Osteocyte (in vitro differentiated cells): ENCODE results near the gene ARHGAP9. TPM values are rescaled to one million over a fixed set of nuclear protein-coding genes. Genes with fewer than 3 reads are reported as not detected.
A peak's percentile ranks its signal among the peaks of the same experiment; 100 is the strongest.

ENCODE experiments used
- DNase-seq: peaks from one replicate; pipeline ENCODE4 v3.0.0; 2021; ENCODE audit warnings: mixed read lengths; ENCODE audit not compliant: unreplicated experiment; ENCODE audit errors: extremely low spot score
- H3K27ac Mint-ChIP-seq: one replicate; pipeline ENCODE4 v1.8.0; 2021; ENCODE audit warnings: mild to moderate bottlenecking, mixed read lengths; ENCODE audit not compliant: unreplicated experiment
- H3K27me3 Mint-ChIP-seq: one replicate; pipeline ENCODE4 v1.8.0; 2021; ENCODE audit warnings: mixed read lengths; ENCODE audit not compliant: unreplicated experiment
- H3K36me3 Mint-ChIP-seq: one replicate; pipeline ENCODE4 v1.8.0; 2021; ENCODE audit warnings: mixed read lengths; ENCODE audit not compliant: unreplicated experiment
- H3K4me1 Mint-ChIP-seq: one replicate; pipeline ENCODE4 v1.8.0; 2021; ENCODE audit warnings: mixed read lengths; ENCODE audit not compliant: unreplicated experiment
- H3K4me3 Mint-ChIP-seq: one replicate; pipeline ENCODE4 v1.8.0; 2021; ENCODE audit warnings: mild to moderate bottlenecking, moderate library complexity, mixed read lengths; ENCODE audit not compliant: unreplicated experiment
- H3K9me3 Mint-ChIP-seq: one replicate; pipeline ENCODE4 v1.8.0; 2021; ENCODE audit warnings: mixed read lengths; ENCODE audit not compliant: unreplicated experiment
- total RNA-seq: library from RNA; stranded (reverse); gene quantifications from 2 replicates; pipeline ENCODE4 v1.2.1, GENCODE V29; 2021
- TF ChIP-seq, protein P1 (sequence below): fragments of 200-600 bp; sonication (generic); IDR thresholded peaks from 2 replicates; pipeline ENCODE4 v1.5.0; 2021; ENCODE audit warnings: antibody characterized with exemption, mild to moderate bottlenecking, moderate library complexity

ARHGAP9 gene
- total RNA-seq, 1 donor from 2014 or later, result 1.5 TPM

DNA sequence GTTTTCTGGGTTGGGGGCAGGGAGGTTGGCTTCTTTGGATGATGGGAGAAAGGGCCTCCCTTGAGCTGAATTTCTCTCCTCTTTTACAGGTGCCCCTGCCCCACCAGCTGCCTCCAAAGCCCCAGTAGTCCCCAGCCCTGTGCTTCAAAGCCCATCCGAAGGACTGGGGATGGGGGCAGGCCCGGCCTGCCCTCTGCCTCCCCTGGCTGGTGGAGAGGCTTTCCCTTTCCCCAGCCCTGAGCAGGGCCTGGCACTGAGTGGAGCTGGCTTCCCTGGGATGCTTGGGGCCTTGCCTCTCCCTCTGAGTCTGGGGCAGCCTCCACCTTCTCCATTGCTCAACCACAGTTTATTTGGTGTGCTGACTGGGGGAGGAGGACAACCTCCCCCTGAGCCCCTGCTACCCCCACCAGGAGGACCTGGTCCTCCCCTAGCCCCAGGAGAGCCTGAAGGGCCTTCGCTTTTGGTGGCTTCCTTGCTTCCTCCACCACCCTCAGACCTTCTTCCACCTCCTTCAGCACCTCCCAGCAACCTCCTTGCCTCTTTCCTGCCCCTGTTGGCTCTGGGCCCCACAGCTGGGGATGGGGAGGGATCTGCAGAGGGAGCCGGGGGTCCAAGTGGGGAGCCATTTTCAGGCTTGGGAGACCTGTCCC is 46.9 kb upstream of the ARHGAP9 start:
- peak overlapping the region; percentile 34 for H3K27ac Mint-ChIP-seq
- H3K36me3 Mint-ChIP-seq, result peaks cover 30% of the 10 kb centered on the region
- no peaks in the 10 kb centered on the region for H3K9me3 Mint-ChIP-seq
- no peak overlapping the region for H3K4me3 Mint-ChIP-seq
- no peaks in the 10 kb centered on the region for H3K27me3 Mint-ChIP-seq
- TF ChIP-seq, protein P1, sequence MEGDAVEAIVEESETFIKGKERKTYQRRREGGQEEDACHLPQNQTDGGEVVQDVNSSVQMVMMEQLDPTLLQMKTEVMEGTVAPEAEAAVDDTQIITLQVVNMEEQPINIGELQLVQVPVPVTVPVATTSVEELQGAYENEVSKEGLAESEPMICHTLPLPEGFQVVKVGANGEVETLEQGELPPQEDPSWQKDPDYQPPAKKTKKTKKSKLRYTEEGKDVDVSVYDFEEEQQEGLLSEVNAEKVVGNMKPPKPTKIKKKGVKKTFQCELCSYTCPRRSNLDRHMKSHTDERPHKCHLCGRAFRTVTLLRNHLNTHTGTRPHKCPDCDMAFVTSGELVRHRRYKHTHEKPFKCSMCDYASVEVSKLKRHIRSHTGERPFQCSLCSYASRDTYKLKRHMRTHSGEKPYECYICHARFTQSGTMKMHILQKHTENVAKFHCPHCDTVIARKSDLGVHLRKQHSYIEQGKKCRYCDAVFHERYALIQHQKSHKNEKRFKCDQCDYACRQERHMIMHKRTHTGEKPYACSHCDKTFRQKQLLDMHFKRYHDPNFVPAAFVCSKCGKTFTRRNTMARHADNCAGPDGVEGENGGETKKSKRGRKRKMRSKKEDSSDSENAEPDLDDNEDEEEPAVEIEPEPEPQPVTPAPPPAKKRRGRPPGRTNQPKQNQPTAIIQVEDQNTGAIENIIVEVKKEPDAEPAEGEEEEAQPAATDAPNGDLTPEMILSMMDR, result no peak
- DNase-seq, result no peak
- peaks cover 32% of the 10 kb centered on the region for H3K4me1 Mint-ChIP-seq

DNA sequence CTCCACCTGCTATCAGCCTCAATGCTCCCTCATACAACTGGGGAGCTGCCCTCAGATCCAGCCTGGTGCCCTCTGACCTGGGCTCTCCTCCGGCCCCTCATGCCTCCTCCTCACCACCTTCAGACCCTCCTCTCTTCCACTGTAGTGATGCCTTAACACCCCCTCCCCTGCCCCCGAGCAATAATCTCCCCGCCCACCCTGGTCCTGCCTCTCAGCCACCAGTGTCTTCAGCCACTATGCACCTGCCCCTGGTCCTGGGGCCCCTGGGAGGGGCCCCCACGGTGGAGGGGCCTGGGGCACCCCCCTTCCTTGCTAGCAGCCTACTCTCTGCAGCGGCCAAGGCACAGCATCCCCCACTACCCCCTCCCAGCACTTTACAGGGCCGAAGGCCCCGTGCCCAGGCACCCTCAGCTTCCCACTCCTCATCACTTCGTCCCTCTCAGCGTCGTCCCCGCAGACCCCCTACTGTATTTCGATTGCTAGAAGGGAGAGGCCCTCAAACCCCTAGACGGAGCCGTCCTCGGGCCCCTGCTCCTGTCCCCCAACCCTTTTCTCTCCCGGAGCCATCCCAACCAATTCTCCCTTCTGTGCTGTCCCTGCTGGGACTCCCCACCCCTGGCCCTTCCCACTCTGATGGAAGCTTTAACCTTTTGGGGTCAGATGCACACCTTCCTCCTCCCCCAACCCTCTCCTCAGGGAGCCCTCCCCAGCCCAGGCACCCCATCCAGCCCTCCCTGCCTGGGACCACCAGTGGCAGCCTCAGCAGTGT is 46.1 kb upstream of the ARHGAP9 start:
- peaks cover 25% of the 10 kb centered on the region for H3K36me3 Mint-ChIP-seq
- TF ChIP-seq, protein P1, result no peak
- H3K4me3 Mint-ChIP-seq, result peak overlapping the region; percentile 26
- H3K27ac Mint-ChIP-seq, result peak overlapping the region; percentile 23
- peaks cover 40% of the 10 kb centered on the region for H3K4me1 Mint-ChIP-seq
- H3K9me3 Mint-ChIP-seq, result no peaks in the 10 kb centered on the region
- H3K27me3 Mint-ChIP-seq, result no peaks in the 10 kb centered on the region
- DNase-seq, result no peak

DNA sequence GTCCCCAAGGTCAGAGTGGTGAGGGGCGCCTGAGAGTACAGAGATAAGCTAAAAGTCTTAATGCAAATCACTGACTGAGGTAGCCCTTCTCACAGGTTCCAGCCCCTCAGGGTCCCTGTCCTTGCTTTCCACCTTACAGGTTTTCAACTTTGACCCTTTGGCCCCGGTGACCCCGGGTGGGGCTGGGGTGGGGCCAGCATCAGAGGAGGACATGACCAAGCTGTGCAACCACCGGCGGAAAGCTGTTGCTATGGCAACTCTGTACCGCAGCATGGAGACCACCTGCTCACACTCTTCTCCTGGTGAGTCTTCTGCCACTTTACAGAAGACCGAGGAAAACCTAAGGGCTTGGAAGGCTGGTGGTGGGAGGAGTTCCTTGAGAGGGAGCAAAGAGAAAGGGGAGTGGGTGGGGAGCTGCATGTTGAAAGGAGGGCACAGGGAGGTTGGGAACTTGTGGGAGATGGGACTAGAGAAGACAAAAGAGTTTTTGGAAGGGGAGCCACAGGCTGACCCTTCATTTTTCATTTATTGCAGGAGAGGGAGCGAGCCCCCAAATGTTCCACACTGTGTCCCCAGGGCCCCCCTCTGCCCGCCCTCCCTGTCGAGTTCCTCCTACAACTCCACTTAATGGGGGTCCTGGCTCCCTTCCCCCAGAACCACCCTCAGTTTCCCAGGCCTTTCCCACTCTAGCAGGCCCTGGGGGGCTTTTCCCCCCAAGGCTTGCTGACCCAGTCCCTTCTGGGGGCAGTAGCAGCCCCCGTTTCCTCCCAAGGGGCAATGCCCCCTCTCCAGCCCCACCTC is 45.3 kb upstream of the ARHGAP9 start:
- H3K36me3 Mint-ChIP-seq, result peaks cover 23% of the 10 kb centered on the region
- TF ChIP-seq, protein P1, result no peak
- DNase-seq, result no peak
- no peaks in the 10 kb centered on the region for H3K9me3 Mint-ChIP-seq
- peak overlapping the region; percentile 97 for H3K27ac Mint-ChIP-seq
- no peaks in the 10 kb centered on the region for H3K27me3 Mint-ChIP-seq
- H3K4me1 Mint-ChIP-seq, result peaks cover 41% of the 10 kb centered on the region
- peak overlapping the region; percentile 99 for H3K4me3 Mint-ChIP-seq

DNA sequence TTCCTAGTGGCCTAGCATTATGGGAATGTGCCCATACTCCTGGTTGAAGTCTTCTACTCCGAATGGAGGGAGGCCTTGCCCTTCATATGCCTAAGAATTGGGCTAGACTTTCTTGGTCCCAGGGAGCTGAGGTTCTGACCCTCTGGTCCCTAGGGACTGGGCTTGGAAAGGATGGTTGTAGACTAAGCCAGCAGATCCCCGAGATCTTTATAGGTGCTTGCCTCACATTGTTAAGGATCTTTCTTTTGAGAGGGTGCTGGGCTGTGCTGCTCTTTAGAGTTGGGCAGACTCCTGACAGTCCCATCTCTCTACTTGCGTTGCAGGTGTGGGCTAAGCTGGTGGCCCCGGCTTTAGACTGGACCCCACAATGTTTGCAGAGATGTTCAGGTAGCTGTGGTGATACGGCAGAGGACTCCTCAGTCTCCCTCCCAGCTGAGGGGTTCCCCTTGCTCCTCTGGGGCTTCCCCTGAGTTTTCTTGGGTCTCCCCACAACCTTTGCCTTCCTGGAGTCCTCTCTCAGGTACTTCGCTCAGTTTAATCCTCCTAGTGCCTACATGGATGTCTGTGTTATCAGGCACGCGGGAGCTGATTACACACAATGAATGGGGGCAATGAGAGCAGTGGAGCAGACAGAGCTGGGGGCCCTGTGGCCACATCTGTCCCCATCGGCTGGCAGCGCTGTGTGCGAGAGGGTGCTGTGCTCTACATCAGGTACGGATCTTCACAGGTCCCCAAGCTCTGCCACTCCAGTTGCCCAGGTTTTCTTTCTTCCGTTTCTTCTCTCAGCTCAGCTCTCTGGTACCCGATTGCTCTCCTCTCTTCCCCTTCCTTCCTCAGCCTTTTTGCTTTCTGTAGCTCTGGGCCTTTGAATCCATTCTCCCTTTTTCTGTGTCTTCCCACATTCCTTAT is 44.3 kb upstream of the ARHGAP9 start:
- Mint-ChIP-seq H3K9me3 (no peaks in the 10 kb centered on the region), H3K4me3 (peak overlapping the region; percentile 99), H3K27ac (peak overlapping the region; percentile 97), H3K27me3 (no peaks in the 10 kb centered on the region), H3K4me1 (peaks cover 45% of the 10 kb centered on the region), H3K36me3 (peaks cover 24% of the 10 kb centered on the region)
- TF ChIP-seq, protein P1, result no peak
- DNase-seq, result no peak
